SK-N-SH (cell line): ENCODE measurements around the gene GOLGA6D.
"Not testable (repeated sequence)": the region's sequence is repeated elsewhere in the genome, so short reads cannot be mapped to it uniquely, and the experiment has no call there.

Experiments
- CTCF ChIP-seq: fragments of 200-600 bp; sonication (generic); IDR thresholded peaks from 2 replicates; pipeline ENCODE4 v1.6.1; 2017; ENCODE audit warnings: antibody characterized with exemption, mild to moderate bottlenecking, moderate library complexity
- EP300 ChIP-seq, 2 experiments: IDR thresholded peaks; 2 replicates each; pipeline versions ENCODE4 v1.4.0 to v1.6.1; 2012; ENCODE audit warnings: borderline replicate concordance in 1 of 2, low read depth in 1 of 2, low read length in 1 of 2

- TF ChIP-seq EP300 (IDR thresholded peaks at IDR 0.05; ENCODE audit: borderline replicate concordance in 1 of 2, low read depth in 1 of 2, low read length in 1 of 2); CTCF: not testable (repeated sequence)
These were observed 30.4 kb upstream of the GOLGA6D start for GRCh38 chr15:75252285-75252684.
